Inferior parietal cortex (tissue), 1 donor: Measurements from ENCODE around the gene AADAC.
"Not testable (repeated sequence)": the region's sequence is repeated elsewhere in the genome, so short reads cannot be mapped to it uniquely, and the experiment has no call there.

Experiments used
- DNase-seq: peaks from one replicate; pipeline ENCODE4 v3.0.0-alpha.2; 2016; ENCODE audit errors: extremely low spot score

The AADAC gene, protein sequence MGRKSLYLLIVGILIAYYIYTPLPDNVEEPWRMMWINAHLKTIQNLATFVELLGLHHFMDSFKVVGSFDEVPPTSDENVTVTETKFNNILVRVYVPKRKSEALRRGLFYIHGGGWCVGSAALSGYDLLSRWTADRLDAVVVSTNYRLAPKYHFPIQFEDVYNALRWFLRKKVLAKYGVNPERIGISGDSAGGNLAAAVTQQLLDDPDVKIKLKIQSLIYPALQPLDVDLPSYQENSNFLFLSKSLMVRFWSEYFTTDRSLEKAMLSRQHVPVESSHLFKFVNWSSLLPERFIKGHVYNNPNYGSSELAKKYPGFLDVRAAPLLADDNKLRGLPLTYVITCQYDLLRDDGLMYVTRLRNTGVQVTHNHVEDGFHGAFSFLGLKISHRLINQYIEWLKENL

GRCh38 chr3:151813799-151814198 lies at the start of gene AADAC:
TSS of gene AADAC (plus strand) at chr3:151814116. CDS start at chr3:151814163, 47 bp downstream.
- no peak for DNase-seq

DNA sequence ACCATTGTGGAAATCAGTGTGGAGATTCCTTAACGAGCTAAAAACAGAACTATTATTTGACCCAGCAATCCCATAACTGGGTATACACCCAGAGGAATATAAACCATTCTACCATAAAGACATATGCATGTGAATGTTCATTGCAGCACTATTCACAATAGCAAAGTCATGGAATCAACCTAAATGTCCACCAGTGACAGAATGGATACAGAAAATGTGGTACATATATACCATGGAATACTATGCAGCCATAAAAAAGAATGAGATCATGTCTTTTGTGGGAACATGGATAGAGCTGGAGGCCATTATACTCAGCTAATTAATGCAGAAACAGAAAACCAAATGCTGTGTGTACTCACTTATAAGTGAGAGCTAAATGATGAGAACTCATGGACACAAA lies 49.2 kb upstream of the AADAC start:
- not testable (repeated sequence) for DNase-seq

GRCh38 chr3:151765685-151766084 lies 48.2 kb upstream of the AADAC start:
- DNase-seq, result no peak

DNA sequence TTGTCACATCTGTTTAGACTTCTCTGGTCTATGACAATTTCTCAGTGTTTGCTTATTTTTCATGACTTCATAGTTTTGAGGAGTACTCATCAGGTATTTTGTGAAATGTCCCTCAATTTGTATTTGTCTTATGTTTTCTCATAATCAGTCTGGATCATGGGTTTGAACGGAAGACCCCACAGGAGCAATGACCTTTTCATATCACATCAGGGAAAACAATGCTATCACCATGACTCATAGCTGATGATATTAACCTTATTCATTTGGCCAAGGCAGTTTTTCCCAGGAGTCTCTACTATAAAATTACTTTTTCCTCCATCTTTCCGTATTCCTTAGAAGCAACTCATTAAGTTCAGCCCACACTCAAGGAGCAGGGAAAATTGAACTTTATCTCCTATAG lies 47.5 kb upstream of the AADAC start:
- DNase-seq, result no peak

GRCh38 chr3:151768393-151768930 lies 45.5 kb upstream of the AADAC start:
- no peak for DNase-seq

GRCh38 chr3:151769175-151769574 lies 44.7 kb upstream of the AADAC start:
- DNase-seq, result no peak

DNA sequence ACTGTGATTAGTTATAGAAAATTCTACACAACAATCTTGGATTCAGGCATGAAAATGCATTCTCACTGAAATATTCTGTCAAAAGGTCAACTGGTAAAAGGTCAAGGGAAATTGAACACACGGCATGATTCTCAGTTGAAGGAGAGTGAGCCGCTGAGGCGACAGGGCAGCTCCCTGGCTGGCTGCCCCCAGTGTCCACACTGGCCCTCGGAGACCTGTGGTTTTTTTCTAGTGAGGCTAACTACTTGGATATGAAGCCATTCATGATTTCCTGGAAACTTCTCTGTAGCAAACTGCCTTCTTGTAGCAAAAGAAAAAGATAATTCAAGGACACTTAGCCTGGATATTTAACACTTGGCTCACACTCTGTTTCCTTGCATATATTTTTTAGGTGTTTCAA lies 43.0 kb upstream of the AADAC start:
- DNase-seq, result no peak

DNA sequence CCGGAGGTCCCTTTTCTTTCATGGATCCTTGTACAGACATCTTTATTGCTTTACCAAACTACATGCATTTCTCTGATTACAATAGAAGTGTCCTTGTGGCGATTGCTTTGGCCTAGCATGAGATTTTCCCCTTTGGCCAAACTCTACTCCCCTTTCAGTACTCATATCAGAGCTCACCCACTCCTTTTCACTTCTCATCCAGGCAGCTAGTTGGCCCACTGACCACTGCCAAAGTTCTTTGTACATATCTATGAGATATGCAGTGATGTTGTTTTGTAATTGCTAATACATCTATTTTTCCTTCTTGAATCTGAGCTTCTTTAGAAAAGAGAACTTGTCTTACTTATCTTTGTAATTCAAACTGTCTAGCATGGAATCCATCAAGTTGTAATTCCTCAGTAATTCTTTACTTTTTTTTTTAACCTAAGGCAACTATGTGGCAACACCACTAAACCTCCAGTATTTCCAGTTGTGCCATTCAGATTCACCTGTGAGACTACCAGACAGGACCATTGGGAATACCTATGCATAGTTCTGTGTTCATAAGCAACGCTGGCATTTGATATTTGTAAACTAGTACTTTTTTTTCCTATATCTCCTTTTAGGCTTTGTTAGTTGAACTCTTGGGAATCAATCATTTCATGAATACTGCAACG lies 41.0 kb upstream of the AADAC start:
- DNase-seq, result no peak

DNA sequence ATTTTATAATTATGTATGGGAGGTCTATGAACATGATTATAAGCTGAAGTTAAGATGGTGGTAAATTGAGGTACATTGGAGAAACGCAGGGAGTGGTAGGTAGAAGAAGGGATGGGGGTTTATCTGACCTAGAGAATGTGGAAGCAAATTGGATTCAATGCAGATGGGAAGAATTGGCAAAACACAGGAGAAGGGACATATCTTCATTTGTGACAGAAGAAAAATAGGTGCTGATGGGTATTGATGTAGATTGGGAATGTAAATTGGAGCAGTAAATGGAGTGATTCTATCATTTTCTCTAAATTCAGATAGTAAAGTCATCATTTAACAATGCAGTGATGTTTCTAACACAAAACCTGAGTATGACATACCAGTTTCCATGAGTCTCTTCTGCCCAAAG lies 39.7 kb upstream of the AADAC start:
- DNase-seq, result no peak

DNA sequence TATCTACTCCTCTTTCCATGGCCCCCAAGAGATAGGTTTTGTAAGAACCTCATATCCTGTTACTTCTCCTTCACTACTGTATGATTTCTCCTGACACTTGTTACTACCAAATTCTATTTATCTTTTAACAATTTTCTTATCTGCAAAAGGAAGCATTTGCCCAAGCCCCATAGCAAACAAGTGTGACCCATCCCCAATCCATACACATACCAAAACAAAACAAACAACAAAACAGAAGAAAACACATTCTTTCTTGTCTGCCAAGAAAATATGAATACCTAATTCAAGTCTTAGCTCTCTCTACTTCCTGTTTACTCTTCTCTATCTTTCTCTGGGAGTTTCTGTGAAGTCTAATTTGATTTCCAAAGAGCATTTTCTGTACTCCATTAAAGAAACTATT lies 39.0 kb upstream of the AADAC start:
- DNase-seq, result no peak

- DNase-seq, result no peak
Measured at GRCh38 chr3:151775314-151776258, 38.3 kb upstream of the AADAC start.

GRCh38 chr3:151776259-151776740 lies 37.6 kb upstream of the AADAC start:
- no peak for DNase-seq

DNA sequence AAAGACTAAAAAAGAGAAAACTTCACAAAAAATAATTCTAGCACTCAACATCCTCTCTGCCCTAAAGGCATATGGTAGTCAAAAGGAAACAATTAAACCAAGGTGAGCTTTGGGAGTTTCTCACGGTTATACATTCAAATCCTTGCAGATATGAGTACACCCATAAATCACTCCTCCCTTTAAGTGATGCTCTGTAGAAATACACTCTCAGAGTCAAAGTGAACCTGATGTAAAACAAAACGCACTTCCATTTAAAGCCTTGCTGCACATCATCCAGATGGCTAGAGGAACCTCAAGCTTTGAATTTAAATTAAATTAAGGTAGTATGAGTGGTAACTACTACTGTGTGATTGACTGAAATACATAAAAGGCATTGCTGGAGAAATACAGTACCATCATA lies 36.0 kb upstream of the AADAC start:
- no peak for DNase-seq

DNA sequence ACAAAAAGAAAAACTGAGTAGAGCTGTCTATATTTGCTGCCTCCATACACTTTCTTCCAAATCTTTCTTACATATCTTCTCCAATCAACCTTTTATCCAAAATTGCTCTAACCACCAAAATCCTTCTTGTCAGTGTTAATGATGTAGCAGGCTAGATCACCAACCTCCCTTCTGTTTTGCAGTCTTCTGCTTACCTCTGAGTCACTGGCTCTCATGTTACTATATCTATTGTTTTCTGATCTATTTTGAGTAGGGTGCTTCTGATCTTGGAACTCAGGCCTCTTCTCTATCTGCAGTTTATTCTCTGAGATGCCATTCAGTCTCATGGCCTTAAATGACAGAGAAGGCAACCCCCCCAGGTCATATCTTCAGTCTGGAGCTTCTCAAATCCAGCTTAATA lies 26.3 kb upstream of the AADAC start:
- no peak for DNase-seq

DNA sequence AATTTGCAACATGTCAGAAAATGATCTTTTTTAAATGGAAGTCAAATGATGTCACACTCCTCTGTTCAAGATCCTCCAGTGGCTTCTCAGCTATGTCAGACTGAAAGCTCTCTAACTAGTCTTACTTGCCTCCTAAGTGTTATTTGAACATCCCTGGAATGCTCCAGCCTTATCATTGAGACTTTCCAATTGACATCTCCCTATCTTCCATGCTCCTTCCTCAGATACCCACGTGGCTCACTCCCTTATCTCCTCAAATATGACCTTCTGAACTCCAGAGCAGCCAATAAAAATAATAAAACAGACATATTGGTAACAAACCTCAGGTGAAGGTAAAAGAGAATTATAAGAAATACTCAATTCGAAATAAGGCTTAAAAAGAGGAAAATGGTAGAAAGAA lies 25.5 kb upstream of the AADAC start:
- DNase-seq, result no peak

- no peak for DNase-seq
Measured at GRCh38 chr3:151789853-151790463, 24.0 kb upstream of the AADAC start.

GRCh38 chr3:151790763-151791162 lies 23.2 kb upstream of the AADAC start:
- DNase-seq, result not testable (repeated sequence)

DNA sequence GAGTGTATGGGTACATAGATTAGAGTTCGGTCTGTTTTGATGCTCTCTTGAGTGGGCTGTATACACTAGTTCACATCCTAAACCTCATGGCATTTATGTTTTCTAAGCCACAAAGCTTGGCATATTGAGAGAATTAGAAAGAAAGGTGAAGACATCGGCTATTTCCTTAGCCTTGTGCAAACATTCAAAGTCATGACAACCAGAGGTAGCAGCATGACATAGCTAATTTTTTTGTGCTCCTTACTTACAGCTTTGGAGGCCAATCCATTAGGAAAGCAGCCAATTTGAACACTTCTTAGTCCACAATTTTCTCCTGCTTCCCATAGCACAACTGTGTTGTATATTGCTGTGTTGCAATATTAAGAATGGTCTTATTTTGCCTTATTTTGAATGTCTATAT lies 21.5 kb upstream of the AADAC start:
- no peak for DNase-seq

GRCh38 chr3:151793636-151794035 lies 20.3 kb upstream of the AADAC start:
- no peak for DNase-seq

DNA sequence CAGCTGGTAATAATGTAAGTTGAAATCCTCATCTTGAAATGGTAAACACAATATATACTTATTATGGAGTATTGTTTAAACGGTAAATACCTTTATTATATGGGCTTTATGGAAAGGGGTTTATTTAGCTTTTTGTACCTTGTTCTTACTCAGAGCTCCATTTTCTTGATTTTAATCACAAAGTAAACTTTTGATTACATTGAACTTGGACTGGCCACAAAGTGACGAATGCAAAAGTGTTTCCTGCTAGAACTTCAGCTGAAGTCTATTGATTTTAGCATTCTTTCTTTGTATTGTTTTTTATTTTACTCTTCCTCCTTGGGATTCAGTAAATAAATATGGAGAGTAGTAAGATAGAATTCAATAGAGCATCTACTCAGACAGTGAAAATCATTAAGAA lies 19.8 kb upstream of the AADAC start:
- no peak for DNase-seq

- no peak for DNase-seq
Measured at GRCh38 chr3:151795276-151795675, 18.6 kb upstream of the AADAC start.
